Stimulated activated CD8-positive, alpha-beta memory T cell treated with anti-CD3 and anti-CD28 coated beads, Interleukin-7, amount 100 ng/mL, for 4 hours (primary cell): ENCODE data around the gene CLN5.
A peak's percentile ranks its signal among the peaks of the same experiment; 100 is the strongest.

Experiments used
- DNase-seq, 2 donors: peaks; one replicate each; pipeline ENCODE4 v3.0.0-alpha.2; 2020; ENCODE audit warnings: low read depth in 2 of 2

CLN5 gene

DNA sequence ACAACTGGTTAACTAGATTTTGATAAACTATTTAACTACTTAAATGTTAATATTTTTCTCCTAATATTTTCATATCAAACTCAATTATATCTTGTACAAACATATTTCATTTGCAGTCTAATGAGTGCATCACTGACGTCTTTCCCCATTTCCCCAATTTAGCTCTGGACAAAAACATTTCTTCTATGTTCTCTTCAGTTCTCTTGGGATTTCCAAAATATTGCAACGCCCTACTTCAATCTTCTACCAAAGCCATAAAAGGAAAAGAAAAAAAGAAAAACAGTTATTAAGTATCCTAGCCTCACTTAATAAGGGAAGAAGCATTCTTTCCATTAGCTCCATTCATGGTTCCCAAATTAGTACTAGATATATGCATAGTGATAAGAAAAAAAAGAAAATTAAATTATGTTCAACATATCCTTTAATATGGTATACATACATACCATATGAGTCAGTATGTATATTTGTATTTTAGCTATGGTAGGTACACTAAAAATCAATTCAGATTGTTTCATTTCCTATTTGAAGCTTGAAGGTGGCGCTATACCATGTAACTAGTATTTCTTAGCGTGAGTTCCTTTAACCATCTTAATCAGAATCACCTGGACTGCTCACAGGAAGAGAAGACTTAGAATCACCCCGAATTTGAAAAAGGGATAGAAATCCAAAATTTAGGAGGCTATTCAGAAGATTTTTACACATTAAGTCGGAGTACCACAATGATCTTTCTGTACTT, 25.2 kb downstream of the CLN5 start:
- DNase-seq = no peak

DNA sequence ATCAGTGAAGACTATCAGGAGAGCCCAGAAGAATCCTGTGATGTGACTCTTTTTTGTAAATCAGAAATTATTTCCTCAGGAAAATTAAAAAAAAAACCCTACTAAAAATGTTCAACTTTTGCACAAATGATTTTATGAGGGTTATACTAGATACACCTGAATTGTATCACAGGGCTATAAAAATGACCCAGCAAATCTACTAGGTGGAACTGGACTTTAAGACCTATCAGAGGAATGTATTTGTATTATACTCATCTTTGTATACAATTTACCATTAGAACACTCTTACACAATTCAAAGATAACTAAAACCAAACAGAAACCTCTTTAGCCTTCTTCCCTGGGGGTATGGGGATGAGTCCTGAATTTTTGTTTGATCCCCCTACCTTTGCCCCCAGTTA, 27.9 kb downstream of the CLN5 start:
- no peak for DNase-seq

DNA sequence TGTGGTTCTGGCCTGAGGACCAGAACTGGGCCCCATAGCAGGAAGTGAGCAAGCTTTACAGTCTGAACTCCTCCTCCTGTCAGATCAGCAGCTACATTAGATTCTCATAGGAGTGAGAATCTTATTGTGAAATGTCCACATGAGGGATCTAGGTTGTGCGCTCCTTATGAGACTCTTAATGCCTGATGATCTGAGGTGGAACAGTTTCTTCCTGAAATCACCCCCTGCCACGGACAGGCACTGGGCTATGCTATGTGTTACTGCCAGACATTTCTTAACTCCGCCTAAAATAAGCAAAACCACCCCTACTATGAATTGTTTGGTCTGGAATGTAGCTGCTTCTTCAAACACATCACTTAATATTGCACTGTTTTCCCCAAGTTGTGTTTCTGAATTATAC, 30.5 kb downstream of the CLN5 start:
- DNase-seq = no peak

DNA sequence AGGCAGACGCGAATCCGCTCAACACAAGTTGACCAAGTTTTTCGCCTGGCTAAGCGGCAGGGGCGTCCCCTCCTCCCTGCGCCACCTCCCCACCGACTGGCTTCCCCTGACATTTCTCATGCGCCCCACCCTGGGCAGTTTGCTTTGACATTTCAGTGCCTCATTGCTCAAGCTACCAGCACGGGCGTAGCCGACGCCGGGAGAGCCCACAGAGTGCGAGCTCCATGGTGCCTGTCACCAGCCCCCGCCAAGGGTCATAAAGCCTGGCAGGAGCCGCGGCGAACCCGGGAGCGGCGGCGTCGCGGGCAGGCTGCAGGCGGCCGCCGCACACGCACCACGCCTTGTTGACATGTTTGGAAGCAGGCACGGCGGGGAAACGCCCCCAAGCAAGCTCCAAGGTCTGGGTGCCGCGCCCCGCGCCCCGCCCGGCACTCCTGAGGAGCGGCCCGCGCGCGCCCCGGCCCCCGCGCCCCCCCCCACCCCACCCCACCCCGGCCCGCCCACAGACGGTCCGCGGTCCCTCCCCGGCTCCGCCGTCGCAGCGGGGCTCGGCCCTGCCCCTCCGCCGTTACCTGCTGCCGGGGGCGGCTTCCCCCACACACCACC, 34.5 kb downstream of the CLN5 start:
- peak; percentile 49 to 70 for DNase-seq

DNA sequence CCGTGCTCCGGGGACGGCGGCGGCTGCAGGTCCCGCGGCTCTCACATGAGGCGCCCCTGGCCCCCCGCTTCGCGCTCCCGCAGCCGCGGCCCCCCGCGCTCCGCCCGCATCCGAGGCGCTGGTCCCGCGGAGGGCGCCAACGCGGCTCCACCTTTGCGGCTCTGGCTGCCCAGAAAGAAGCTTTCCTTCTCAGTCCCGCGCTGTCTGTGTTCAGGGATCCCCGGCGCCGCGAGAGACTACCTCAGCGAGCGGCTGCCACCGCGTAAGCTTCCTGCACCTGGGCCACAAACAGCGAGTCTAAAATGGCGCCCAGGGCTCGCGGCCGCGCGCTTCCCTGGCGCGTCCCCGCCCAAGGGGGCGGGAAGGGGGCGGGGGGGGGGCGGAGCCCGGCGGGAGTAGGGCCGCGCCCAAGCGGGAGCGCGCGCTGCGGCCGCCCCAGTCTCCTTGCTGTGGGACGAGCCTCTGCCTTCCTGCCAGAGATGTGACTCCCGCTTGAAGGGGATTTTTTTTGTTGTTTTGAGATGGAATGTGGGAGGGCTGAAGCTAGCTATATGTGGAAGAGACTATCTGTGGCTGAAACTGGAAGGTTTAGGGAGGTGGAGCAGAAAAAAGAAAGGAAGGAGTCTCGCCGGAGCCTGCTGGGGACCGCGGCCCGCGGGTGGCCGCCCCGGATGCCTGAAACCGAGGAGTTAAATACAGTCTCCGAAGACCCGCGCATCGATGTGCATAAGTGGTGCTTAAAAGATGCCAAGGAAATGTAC, 35.2 kb downstream of the CLN5 start, which contains the start of gene FBXL3:
TSS of gene FBXL3 (minus strand) at position 299 of the 761 bp plus-strand sequence. CDS start 5,299 bp downstream, outside the sequence.
- DNase-seq = peak; percentile 47 to 74

DNA sequence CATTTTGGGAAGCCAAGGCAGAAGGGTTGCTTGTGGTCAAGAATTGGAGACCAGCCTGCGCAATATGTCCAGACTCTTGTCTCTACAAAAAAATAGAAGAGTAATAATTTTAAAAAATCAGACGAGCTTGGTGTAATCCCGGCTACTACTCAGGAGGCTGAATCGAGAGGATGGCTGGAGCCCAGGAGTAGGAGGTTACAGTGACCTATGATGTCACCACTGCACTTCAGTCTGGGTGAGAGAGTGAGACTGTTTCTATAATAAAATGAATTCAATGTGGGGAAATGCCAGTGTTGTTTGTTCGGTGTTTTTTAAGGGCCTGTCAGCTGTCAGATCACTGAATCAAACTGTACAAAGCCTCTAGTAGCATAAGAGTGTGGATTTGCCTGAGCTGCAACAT, 36.3 kb downstream of the CLN5 start:
- no peak for DNase-seq

DNA sequence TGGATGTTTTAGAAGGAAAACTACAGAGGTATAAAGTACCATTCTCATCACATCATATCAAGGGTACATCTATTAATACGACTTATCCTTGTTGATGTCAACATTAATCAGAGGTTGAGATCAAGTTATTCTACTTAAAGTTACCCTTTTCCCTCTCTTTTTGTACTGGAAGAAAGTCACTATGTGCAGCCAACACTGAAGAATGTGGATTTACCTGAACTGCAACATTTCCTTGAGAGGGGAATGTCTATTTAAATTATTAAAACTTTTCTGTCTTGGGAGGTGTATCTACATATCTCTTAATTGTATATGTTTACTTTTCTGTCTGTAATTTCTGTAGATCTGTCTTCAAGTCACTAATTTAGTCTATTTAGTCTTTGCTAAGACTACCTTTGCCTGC, 37.6 kb downstream of the CLN5 start:
- DNase-seq = no peak

DNA sequence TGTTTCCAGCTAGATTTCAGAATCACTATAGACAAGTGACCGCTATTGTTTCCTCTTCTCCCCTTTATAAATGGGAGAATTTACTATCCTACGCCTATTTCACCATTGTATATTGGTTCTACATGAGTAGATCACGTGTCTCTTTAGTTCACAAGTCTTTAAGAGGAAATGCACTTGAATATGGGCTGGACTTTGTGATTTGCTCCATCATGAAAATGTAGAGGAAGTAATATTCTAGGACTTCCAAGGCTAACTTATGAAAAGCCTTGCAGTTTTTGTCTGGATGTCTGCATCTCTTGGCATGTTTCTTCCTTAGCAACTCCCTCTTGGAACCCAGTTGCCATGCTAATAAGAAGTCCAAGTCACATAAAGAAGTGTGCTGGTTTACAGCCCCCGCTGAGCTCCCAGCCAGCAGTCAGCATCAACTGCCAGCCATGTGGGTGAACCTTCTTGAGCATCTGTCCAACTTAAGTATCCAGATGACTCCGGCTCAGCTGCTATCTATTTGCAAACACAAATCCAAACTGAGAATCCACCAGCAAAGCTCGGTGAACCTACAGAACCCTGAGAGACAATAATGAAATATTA, 39.9 kb downstream of the CLN5 start:
- no peak for DNase-seq

DNA sequence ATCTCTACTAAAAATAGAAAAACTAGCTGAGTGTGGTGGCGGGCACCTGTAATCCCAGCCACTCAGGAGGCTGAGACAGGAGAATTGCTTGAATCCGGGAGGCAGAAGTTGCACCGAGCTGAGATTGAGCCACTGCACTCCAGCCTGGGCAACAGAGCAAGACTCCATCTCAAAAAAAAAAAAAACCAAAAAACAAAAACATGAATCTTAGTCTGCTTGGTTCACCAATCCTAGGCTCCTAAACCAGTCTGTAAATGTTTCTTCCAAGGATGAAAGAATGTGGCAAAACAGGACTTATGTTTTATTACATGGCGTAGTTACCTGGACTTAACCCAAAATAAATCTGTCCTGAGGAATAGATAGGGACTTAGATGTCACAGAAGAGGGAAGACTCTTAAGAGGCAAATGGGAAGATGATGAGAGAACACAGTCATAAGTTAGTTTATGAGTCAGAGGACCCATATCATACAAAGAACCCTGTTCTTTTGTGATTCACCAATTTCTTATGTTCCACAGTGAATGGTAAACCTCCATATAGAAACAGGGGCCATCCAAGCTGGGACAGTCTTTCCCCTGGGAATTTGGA, 41.9 kb downstream of the CLN5 start:
- no peak for DNase-seq

DNA sequence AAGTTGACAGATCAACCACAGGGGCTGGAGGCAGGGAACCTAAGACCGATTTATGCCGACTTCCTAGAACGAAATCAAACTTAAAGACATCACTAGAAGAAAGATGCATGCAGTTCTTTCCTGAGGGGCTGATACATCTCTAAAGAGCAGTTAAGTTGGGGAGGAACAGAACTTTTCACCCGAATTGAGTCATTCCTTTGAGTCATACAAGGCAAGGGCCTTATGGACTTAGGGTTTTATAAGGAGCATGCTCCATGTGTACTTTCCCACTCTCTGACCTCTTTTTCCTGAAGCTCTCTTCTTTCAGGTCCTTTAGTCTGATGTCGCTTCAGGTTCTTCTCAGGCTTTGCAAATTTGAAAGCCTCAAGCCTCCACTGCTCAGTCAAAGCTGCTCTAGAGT, 43.0 kb downstream of the CLN5 start:
- no peak for DNase-seq

DNA sequence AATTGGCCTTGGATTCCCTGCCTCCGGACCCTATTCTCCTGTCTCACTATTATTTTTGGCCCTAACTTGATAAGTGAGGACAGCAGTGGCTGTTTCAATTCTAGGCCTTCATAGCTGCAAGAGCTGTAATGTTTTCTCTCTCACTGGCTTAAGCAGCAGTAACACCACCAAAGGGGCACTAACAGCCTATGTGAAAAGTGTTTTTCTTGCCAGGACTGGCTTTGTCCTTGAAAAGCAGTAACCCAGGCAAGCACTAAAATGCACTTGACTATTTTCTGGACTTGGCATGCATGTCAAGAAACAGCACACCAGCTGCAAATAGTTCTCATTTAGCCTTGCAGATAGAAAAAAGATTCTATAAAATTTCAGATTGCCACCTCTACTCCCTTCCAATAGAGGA, 44.4 kb downstream of the CLN5 start:
- no peak for DNase-seq

DNA sequence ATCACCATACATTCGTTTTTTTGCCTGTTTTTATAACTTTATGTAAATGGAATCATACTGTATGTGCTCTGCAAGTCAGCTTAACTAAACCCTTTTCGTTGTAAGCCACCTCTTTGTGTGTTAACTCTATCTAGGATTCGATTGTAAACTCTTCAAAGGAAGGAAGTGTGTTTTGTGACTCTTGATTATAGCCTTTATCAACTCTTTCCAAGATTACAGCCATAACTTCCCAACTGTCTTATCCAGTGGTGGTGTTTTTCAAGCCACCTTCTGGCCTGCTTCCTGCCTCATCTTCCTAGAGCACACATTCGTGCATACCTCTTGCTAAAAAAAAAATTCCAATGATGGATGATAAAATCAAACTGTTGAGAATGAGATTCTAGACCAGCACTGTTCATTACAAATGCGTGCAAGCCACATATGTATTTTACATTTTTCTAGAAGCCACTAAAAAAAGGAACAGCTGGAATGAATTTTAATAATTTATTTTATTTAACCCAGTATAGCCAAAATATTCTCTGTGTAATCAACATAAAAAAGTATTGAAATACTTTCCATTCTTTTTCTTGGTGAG, 47.1 kb downstream of the CLN5 start:
- no peak for DNase-seq

DNA sequence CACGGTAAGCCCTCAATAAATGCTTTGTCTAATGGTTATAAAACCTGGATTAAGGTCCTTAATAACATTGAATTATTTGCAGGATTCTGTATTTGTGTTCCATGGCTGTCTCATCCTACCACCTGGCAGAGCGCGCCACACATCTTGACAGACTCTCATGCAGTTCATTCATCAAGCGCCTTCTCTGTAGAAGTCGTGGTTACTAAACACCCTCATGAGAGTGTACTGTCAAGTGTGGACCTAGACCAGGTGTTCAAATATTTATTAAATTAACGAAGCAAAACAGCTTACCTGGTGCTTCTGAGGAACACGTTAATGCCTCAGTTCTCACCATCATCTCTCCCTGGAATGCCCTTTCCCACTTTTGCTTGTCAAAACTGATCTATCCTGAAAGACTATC, 48.2 kb downstream of the CLN5 start:
- DNase-seq = no peak

DNA sequence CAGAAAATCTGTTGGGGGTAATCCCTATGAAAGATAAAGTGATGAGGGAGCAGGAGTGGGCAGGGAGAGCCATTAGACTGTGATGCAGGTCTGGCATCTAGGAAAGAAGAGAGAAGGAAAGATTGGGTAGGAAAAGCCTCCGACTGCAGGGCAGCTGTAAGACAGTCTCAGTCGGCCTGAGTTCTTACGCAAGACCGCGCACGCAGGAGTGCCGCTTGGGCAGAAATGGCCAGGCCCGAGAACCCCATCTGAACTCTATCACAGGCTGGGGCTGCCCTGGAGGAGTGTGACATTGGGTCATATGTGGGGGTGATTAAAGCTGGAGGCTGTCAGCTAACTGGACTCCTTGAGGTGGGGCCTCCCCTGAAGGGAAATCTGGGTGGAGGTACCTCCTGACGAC, 49.0 kb downstream of the CLN5 start:
- DNase-seq = no peak

DNA sequence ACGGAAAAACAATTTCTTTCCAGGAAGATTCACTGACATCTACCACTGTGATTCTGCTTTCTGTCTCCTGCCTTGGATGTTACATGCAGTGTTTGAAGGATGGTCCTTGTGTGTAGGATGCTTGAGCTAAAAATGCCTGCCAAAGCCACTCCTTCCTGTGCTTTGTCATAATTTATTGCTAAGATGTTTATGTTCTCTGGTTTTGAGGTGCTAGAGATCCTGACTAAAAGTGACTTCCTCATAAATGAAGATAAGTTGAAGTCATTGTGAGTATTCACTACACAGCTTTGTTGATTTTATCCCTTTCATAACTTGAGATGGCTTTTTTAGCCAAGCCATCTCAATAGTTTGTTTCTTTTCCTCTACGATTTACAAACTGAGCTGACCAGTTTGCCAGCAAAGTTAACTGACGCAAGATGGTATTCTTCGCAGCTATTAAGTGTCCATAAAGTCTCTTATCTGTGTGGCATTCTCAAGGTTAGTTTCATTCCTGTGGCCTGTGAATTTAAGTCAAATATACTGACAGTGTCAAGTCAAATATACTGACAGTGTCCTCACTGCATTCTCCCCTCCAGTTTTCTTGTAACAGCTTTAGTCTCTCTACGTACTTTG, 50.8 kb downstream of the CLN5 start:
- DNase-seq = no peak

DNA sequence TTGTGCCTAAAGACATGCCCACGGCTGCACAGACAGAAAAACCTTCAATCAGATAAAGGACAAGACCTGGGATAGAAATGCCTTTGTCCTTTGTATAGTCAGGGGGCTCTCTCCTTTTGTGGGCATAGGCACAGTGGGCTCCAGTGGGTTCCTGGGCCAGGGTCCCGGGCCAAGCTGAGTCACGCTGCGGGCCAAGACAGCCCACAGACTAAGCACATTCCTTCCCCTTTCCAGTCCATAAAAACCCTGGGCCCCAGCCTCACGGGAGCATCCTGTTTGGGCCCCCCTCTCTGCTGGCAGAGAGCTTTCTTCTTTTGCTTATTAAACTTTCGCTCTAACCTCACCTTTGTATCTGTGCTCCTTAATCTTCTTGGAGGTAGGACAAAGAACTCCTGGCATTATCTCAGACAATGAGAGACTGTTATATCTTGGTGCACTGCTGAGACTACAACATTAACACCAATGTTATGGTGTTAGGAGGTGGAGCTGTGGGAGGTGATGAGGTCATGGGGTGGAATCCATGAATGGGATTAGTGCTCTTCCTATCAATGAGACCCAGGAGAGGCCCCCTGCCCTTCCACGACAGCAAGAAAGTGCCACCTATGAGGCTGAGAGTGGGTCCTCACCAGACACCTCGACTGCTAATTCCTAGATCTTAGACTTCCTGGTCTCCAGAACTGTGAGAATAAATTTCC, 55.9 kb downstream of the CLN5 start:
- no peak for DNase-seq

DNA sequence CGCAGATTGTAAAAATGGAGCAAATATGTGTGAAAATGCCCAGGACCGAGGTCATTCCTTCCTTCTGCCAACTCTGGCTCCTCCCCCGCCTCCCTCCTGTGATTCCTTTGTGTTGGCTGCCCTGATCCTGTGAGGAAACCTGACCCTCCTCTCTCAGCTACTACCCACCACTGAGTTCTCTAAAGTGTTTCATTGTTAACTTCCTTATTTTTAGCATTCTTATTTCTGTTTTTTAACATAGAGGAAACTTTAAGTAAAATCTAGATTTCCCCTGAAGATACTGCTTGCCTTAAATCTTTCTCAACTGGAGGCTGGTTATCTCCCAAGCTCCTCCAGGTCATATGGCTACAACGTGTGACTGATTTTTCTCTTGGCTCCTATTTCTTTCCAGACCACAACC, 56.8 kb downstream of the CLN5 start:
- DNase-seq = no peak

DNA sequence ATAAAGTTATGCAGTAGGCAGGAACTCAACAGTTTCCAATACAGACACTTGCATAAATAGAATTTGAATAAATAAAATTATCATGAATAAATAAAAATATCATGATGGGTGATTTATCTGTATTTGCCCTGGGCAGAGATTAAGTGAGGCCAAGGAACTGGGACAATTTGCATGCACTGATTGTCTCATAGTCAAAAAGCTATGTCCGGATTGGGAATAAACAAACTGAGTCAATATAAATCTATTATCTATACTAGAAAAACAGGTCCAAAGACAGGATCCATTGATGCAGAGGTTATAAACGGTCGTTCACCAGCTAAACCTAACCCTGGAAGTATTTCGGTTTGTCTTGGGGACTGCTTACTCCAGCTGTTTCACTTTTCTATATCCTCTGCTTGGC, 61.3 kb downstream of the CLN5 start:
- DNase-seq = no peak
